Measurements from ENCODE around the gene HTR3B. TPM values are rescaled to one million over a fixed set of nuclear protein-coding genes. Genes with fewer than 3 reads are reported as not detected.

Gene HTR3B
- polyA plus RNA-seq, 3 donors, result 0.04 to 0.14 TPM; not detected in 1

DNA sequence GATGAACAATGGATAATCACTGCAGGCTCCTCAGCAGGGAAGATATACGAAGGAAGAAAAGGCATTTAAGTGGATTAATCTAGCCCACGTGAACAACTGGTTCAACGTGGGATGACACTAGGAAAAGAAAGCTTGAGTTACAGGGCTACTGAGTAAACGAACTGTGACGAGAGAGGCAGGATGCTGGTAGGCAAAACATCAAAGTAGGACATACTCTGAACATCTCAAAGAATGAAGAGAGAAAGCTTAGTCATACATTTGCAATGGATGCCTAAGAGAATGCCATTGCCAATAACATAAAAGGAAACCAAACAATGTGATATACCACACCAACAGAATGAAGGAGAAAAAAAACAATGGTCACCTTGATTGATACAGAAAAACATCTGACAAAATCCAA lies 42.2 kb upstream of the HTR3B start:
- WGBS (ENCODE audit: insufficient coverage), result 100% methylated on average over 3 of the region's 5 CpGs
- Mint-ChIP-seq H3K27ac (no peak overlapping the region), H3K9me3 (peaks cover 0 to 2% (median 0%) of the 10 kb centered on the region in 7 donors), H3K27me3 (ENCODE audit: low read depth in 3 of 3) (peaks cover 0 to 4% (median 1%) of the 10 kb centered on the region in 3 donors), H3K4me3 (no peak overlapping the region), H3K4me1 (peaks cover 4% of the 10 kb centered on the region), H3K36me3 (peaks cover 4 to 13% of the 10 kb centered on the region in 2 donors)
- H2AFZ ChIP-seq (ENCODE audit: insufficient read depth, low read depth, low read length, poor library complexity, severe bottlenecking), result no peak overlapping the region
- no peak overlapping the region for H3K9ac ChIP-seq (ENCODE audit: insufficient read depth, low read length, poor library complexity, severe bottlenecking)
- no peaks in the 10 kb centered on the region for H4K20me1 ChIP-seq (ENCODE audit: insufficient read depth, low read length)
- no peaks in the 10 kb centered on the region for H3K36me3 ChIP-seq (replicated peaks in 1 of 2; ENCODE audit: control insufficient read depth in 1 of 2, insufficient read depth in 2 of 2, low read length in 2 of 2)
- no peaks in the 10 kb centered on the region for H3K4me1 ChIP-seq (ENCODE audit: control insufficient read depth in 1 of 2, insufficient read depth in 2 of 2, low read length in 2 of 2)
- H3K9me3 ChIP-seq (replicated peaks in 1 of 2; ENCODE audit: control insufficient read depth in 1 of 2, insufficient read depth in 1 of 2, low read length in 2 of 2), result no peaks in the 10 kb centered on the region
- no peak overlapping the region for H3K4me3 ChIP-seq (replicated peaks in 1 of 3; ENCODE audit: low read depth in 2 of 3, low read length in 3 of 3)
- H3K79me2 ChIP-seq (ENCODE audit: insufficient read depth, low read length), result no peaks in the 10 kb centered on the region
- H3K4me2 ChIP-seq (replicated peaks; ENCODE audit: extremely low read depth, low read length, poor library complexity, severe bottlenecking), result no peak overlapping the region
- DNase-seq, result no peak
- no peak overlapping the region for H3K27ac ChIP-seq (ENCODE audit: low read depth in 1 of 2, low read length in 2 of 2)
- intact Hi-C loops (cut with micrococcal nuclease), result no loop called here
- TF ChIP-seq, protein P1, sequence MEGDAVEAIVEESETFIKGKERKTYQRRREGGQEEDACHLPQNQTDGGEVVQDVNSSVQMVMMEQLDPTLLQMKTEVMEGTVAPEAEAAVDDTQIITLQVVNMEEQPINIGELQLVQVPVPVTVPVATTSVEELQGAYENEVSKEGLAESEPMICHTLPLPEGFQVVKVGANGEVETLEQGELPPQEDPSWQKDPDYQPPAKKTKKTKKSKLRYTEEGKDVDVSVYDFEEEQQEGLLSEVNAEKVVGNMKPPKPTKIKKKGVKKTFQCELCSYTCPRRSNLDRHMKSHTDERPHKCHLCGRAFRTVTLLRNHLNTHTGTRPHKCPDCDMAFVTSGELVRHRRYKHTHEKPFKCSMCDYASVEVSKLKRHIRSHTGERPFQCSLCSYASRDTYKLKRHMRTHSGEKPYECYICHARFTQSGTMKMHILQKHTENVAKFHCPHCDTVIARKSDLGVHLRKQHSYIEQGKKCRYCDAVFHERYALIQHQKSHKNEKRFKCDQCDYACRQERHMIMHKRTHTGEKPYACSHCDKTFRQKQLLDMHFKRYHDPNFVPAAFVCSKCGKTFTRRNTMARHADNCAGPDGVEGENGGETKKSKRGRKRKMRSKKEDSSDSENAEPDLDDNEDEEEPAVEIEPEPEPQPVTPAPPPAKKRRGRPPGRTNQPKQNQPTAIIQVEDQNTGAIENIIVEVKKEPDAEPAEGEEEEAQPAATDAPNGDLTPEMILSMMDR (IDR thresholded peaks at IDR 0.05), result no peak
- H3K27me3 ChIP-seq (ENCODE audit: control insufficient read depth in 2 of 2, insufficient read depth in 2 of 2, low read length in 2 of 2), result no peaks in the 10 kb centered on the region

GRCh38 chr11:113864410-113864809 lies 40.2 kb upstream of the HTR3B start:
- intact Hi-C loops (cut with micrococcal nuclease), result no loop called here
- TF ChIP-seq, protein P1 (IDR thresholded peaks at IDR 0.05), result no peak
- Histone ChIP-seq H3K4me3 (replicated peaks in 1 of 3; ENCODE audit: low read depth in 2 of 3, low read length in 3 of 3) (no peak overlapping the region), H3K9ac (ENCODE audit: insufficient read depth, low read length, poor library complexity, severe bottlenecking) (no peak overlapping the region), H3K79me2 (ENCODE audit: insufficient read depth, low read length) (no peaks in the 10 kb centered on the region), H3K36me3 (replicated peaks in 1 of 2; ENCODE audit: control insufficient read depth in 1 of 2, insufficient read depth in 2 of 2, low read length in 2 of 2) (no peaks in the 10 kb centered on the region), H3K27ac (ENCODE audit: low read depth in 1 of 2, low read length in 2 of 2) (no peak overlapping the region), H3K9me3 (replicated peaks in 1 of 2; ENCODE audit: control insufficient read depth in 1 of 2, insufficient read depth in 1 of 2, low read length in 2 of 2) (no peaks in the 10 kb centered on the region), H4K20me1 (ENCODE audit: insufficient read depth, low read length) (no peaks in the 10 kb centered on the region), H3K27me3 (ENCODE audit: control insufficient read depth in 2 of 2, insufficient read depth in 2 of 2, low read length in 2 of 2) (no peaks in the 10 kb centered on the region), H3K4me2 (replicated peaks; ENCODE audit: extremely low read depth, low read length, poor library complexity, severe bottlenecking) (no peak overlapping the region), H2AFZ (ENCODE audit: insufficient read depth, low read depth, low read length, poor library complexity, severe bottlenecking) (no peak overlapping the region), H3K4me1 (ENCODE audit: control insufficient read depth in 1 of 2, insufficient read depth in 2 of 2, low read length in 2 of 2) (no peaks in the 10 kb centered on the region)
- H3K4me3 Mint-ChIP-seq, result no peak overlapping the region
- H3K4me1 Mint-ChIP-seq, result peaks cover 5% of the 10 kb centered on the region
- H3K9me3 Mint-ChIP-seq, result peaks cover 0 to 2% (median 0%) of the 10 kb centered on the region in 7 donors
- DNase-seq, result no peak
- H3K36me3 Mint-ChIP-seq, result peaks cover 5 to 15% of the 10 kb centered on the region in 2 donors
- H3K27ac Mint-ChIP-seq, result no peak overlapping the region
- peaks cover 0 to 4% (median 1%) of the 10 kb centered on the region in 3 donors for H3K27me3 Mint-ChIP-seq (ENCODE audit: low read depth in 3 of 3)
- 100% methylated on average over 2 of the region's 3 CpGs for WGBS (ENCODE audit: insufficient coverage)

Data from CD14-positive monocyte (primary cell).